ENCODE data around the gene SMARCD3. TPM values are rescaled to one million over a fixed set of nuclear protein-coding genes. Genes with fewer than 3 reads are reported as not detected.

SMARCD3 gene
- total RNA-seq, 2 experiments from 2014 or later, result 4.2 to 4.7 TPM

DNA sequence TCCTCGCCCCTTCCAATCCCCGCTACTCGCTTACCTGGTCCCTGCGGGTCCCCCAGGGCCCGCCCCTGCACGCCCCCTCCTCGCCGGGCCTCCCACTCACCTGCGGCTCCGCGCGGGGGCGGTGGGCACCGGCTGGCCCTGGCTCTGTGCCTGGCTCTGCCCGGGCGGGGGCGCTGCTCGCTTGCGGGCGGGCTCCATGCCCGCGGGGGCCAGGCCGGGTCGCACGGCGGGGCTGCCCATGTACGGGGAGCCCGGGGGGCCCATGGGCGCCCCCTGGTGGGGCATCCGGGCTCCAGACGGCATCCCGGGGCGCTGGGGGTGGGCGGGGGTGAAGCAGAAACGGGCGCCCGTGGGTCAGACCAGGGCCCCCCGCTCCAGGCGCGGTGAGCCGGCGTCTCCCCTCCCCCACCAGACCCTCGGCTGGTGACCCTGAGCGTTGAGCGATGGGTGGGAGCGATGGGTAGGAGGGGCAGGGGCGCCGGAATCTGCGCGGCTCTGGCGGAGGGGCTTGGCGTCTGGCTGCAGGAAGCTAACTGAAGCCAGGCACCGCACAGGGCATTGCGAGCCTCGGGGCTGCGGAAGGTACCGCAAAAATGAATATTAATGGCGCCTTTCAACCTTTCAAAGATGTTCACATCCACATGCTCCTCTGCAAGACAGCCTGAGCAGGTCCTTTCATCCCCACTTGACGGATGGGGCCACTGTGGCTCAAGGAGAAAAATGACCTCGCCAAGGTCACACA is 3.0 kb downstream of the SMARCD3 start:
- ATAC-seq (peak; percentile 72), DNase-seq (peak; percentile 69)
- Mint-ChIP-seq H3K4me1 (ENCODE audit: low read depth) (peaks cover 42% of the 10 kb centered on the region), H3K27me3 (ENCODE audit: low read depth) (peaks cover 42% of the 10 kb centered on the region), H3K9me3 (ENCODE audit: insufficient read depth) (no peaks in the 10 kb centered on the region), H3K36me3 (ENCODE audit: low read depth) (no peaks in the 10 kb centered on the region), H3K4me3 (peak overlapping the region; percentile 5), H3K27ac (no peak overlapping the region)
- CTCF ChIA-PET, result interaction anchor here (0.7 to 4.8 kb wide), 19 partner anchors 9 to 237 kb away, joined by 3 to 59 read pairs (median 6); partner anchors contain the start of genes ABCB8, ABCF2, CHPF2 and GBX1
- POLR2A ChIA-PET, result no interaction called here

- ChIA-PET POLR2A (interaction anchor here (0.5 to 2.0 kb wide), 2 partner anchors 18 to 30 kb away, joined by 4 to 11 read pairs; partner anchors contain the start of gene ABCF2), CTCF (interaction anchor here (0.8 to 4.8 kb wide), 33 partner anchors 8 to 237 kb away, joined by 3 to 59 read pairs (median 5); partner anchors contain the start of genes ABCB8, ABCF2, CHPF2 and GBX1)
- no peaks in the 10 kb centered on the region for H3K9me3 Mint-ChIP-seq (ENCODE audit: insufficient read depth)
- no peak for ATAC-seq
- no peak for DNase-seq
- H3K4me3 Mint-ChIP-seq, result peak overlapping the region; percentile 34
- no peaks in the 10 kb centered on the region for H3K36me3 Mint-ChIP-seq (ENCODE audit: low read depth)
- peaks cover 36% of the 10 kb centered on the region for H3K27me3 Mint-ChIP-seq (ENCODE audit: low read depth)
- H3K4me1 Mint-ChIP-seq (ENCODE audit: low read depth), result peaks cover 42% of the 10 kb centered on the region
- no peak overlapping the region for H3K27ac Mint-ChIP-seq
Measured at GRCh38 chr7:151244841-151245346, 3.6 kb downstream of the SMARCD3 start.

DNA sequence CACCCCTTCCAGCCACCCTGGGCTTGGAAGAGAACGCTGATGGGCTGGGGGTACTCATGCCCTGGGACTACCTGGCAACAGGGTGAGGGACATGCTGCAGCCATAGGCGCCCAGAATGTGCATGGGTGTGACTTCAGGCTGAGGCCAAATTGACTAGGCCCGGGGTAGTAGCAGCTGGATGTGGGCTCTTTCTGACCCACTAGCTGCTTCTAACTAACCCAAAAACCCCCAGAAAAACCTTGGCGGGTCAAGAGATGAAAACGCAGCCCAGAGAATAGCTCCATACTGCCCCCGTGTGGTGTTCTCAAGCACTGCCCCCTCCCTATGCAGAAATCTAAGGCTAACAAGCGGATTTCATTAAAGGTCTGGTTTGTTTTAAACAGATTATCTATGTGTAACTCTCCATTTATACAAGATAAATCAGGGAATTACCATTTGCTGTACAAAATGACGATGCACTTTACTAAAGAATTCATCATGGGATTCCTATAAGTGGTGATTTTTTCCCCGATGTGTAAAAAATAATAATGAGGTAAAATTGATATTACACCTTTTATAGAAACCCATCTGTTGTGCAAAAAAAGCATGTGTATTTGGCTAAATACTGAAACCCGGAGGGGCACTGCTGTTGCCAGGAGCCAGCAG is 4.2 kb downstream of the SMARCD3 start:
- CTCF ChIA-PET, result interaction anchor here (0.6 to 4.8 kb wide), 44 partner anchors 8 to 503 kb away, joined by 3 to 59 read pairs (median 4); partner anchors contain the start of genes ABCB8, ABCF2, CHPF2 and GBX1
- ATAC-seq, result peak; percentile 23
- H3K4me1 Mint-ChIP-seq (ENCODE audit: low read depth), result peaks cover 39% of the 10 kb centered on the region
- H3K27ac Mint-ChIP-seq, result peak overlapping the region; percentile 86
- peak overlapping the region; percentile 65 for H3K4me3 Mint-ChIP-seq
- peaks cover 32% of the 10 kb centered on the region for H3K27me3 Mint-ChIP-seq (ENCODE audit: low read depth)
- POLR2A ChIA-PET, result interaction anchor here (0.5 to 2.8 kb wide), 4 partner anchors 11 to 30 kb away, joined by 4 to 21 read pairs (median 8); partner anchors contain the start of genes ABCF2 and CHPF2
- no peaks in the 10 kb centered on the region for H3K9me3 Mint-ChIP-seq (ENCODE audit: insufficient read depth)
- DNase-seq, result peak; percentile 81
- peaks cover 2% of the 10 kb centered on the region for H3K36me3 Mint-ChIP-seq (ENCODE audit: low read depth)

- H3K36me3 Mint-ChIP-seq (ENCODE audit: low read depth), result peaks cover 4% of the 10 kb centered on the region
- DNase-seq (peak; percentile 64), ATAC-seq (peak; percentile 35)
- no peaks in the 10 kb centered on the region for H3K9me3 Mint-ChIP-seq (ENCODE audit: insufficient read depth)
- H3K27ac Mint-ChIP-seq, result peak overlapping the region; percentile 86
- peaks cover 37% of the 10 kb centered on the region for H3K4me1 Mint-ChIP-seq (ENCODE audit: low read depth)
- H3K27me3 Mint-ChIP-seq (ENCODE audit: low read depth), result peaks cover 30% of the 10 kb centered on the region
- POLR2A ChIA-PET, result interaction anchor here (0.8 to 2.8 kb wide), 3 partner anchors 10 to 19 kb away, joined by 5 to 21 read pairs (median 11); partner anchors contain the start of genes ABCF2 and CHPF2
- CTCF ChIA-PET, result interaction anchor here (0.6 to 4.8 kb wide), 46 partner anchors 7 to 504 kb away, joined by 3 to 59 read pairs (median 4); partner anchors contain the start of genes ABCB8, ABCF2, CHPF2 and GBX1
- H3K4me3 Mint-ChIP-seq, result peak overlapping the region; percentile 65
Measured at GRCh38 chr7:151243408-151244195, 4.9 kb downstream of the SMARCD3 start.

- ChIA-PET POLR2A (interaction anchor here (2.0 to 2.8 kb wide), 2 partner anchors 9 to 16 kb away, joined by 11 to 21 read pairs; partner anchors contain the start of genes ABCF2 and CHPF2), CTCF (interaction anchor here (1.0 to 4.8 kb wide), 13 partner anchors 9 to 214 kb away, joined by 3 to 59 read pairs (median 10); partner anchors contain the start of genes ABCB8, ABCF2, CHPF2 and GBX1)
- H3K9me3 Mint-ChIP-seq (ENCODE audit: insufficient read depth), result no peaks in the 10 kb centered on the region
- peaks cover 26% of the 10 kb centered on the region for H3K27me3 Mint-ChIP-seq (ENCODE audit: low read depth)
- DNase-seq (no peak), ATAC-seq (no peak)
- peak overlapping the region; percentile 65 for H3K4me3 Mint-ChIP-seq
- peak overlapping the region; percentile 86 for H3K27ac Mint-ChIP-seq
- peaks cover 34% of the 10 kb centered on the region for H3K4me1 Mint-ChIP-seq (ENCODE audit: low read depth)
- peaks cover 4% of the 10 kb centered on the region for H3K36me3 Mint-ChIP-seq (ENCODE audit: low read depth)
Measured at GRCh38 chr7:151243045-151243349, 5.5 kb downstream of the SMARCD3 start.

DNA sequence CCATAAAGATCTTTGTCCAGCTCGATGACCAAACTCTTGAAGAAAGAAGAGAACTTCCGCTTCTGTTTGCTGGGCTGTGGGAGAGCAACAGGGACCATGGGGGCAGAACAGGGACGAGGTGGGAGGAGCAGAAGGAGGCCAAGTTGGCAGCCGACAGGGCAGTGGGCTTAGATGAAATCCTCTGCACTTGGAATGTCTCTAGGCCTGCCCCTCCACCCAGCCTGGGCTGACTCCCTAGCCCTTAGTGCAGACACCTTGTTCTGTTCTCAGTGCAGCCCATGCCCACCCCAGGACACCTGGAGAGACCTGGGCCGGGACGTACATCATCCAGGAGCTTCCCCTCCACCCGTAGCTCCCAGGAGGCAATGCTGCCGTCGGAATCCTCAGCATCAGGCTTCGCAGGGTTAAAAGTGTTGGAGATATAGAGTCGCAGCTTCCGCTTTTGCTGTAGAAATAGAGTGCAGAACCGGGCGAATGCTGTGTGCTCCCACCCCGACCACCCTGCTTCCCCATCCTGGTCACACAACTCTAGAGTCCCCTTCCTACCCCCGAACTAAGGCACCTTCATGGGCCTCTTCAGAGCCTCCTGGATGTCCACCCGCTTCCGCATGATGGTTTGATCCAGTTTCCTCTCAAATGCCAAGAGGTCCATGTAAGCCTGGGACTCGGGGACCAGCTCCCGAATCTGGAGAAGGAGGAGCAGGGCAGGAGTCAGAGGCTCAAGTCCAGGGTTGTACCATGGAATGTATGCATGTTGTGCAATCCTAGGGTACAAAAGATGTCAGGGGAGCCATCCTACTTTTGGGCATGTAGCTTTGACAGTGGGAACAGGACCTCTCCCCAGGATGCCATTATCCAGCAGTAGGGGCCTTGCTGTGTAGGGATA is 6.1 kb downstream of the SMARCD3 start:
- peaks cover 30% of the 10 kb centered on the region for H3K4me1 Mint-ChIP-seq (ENCODE audit: low read depth)
- ATAC-seq (no peak), DNase-seq (no peak)
- peaks cover 20% of the 10 kb centered on the region for H3K27me3 Mint-ChIP-seq (ENCODE audit: low read depth)
- CTCF ChIA-PET, result interaction anchor here (1.0 to 4.8 kb wide), 9 partner anchors 9 to 214 kb away, joined by 3 to 59 read pairs (median 12); partner anchors contain the start of genes ABCB8, ABCF2, CHPF2 and GBX1
- no peaks in the 10 kb centered on the region for H3K9me3 Mint-ChIP-seq (ENCODE audit: insufficient read depth)
- no peak overlapping the region for H3K27ac Mint-ChIP-seq
- H3K36me3 Mint-ChIP-seq (ENCODE audit: low read depth), result peaks cover 4% of the 10 kb centered on the region
- no peak overlapping the region for H3K4me3 Mint-ChIP-seq
- POLR2A ChIA-PET, result interaction anchor here (2.0 to 2.8 kb wide), 2 partner anchors 9 to 15 kb away, joined by 11 to 21 read pairs; partner anchors contain the start of genes ABCF2 and CHPF2

GRCh38 chr7:151241755-151242096 is 6.8 kb downstream of the SMARCD3 start:
- CTCF ChIA-PET, result interaction anchor here (3.8 to 4.8 kb wide), 3 partner anchors 8 to 73 kb away, joined by 18 to 59 read pairs (median 55); partner anchors contain the start of genes ABCF2, CHPF2 and GBX1
- peak overlapping the region; percentile 29 for H3K27ac Mint-ChIP-seq
- ATAC-seq (no peak), DNase-seq (no peak)
- no peak overlapping the region for H3K4me3 Mint-ChIP-seq
- no peaks in the 10 kb centered on the region for H3K9me3 Mint-ChIP-seq (ENCODE audit: insufficient read depth)
- H3K27me3 Mint-ChIP-seq (ENCODE audit: low read depth), result peaks cover 13% of the 10 kb centered on the region
- peaks cover 30% of the 10 kb centered on the region for H3K4me1 Mint-ChIP-seq (ENCODE audit: low read depth)
- peaks cover 10% of the 10 kb centered on the region for H3K36me3 Mint-ChIP-seq (ENCODE audit: low read depth)
- POLR2A ChIA-PET, result interaction anchor here (2.8 kb wide), 1 partner anchor 8 kb away, joined by 21 read pairs; the partner anchor contains the start of gene CHPF2

- no peaks in the 10 kb centered on the region for H3K9me3 Mint-ChIP-seq (ENCODE audit: insufficient read depth)
- H3K27ac Mint-ChIP-seq, result peak overlapping the region; percentile 29
- peaks cover 26% of the 10 kb centered on the region for H3K4me1 Mint-ChIP-seq (ENCODE audit: low read depth)
- H3K36me3 Mint-ChIP-seq (ENCODE audit: low read depth), result peaks cover 16% of the 10 kb centered on the region
- H3K27me3 Mint-ChIP-seq (ENCODE audit: low read depth), result peaks cover 7% of the 10 kb centered on the region
- no peak overlapping the region for H3K4me3 Mint-ChIP-seq
- POLR2A ChIA-PET, result no interaction called here
- no peak for DNase-seq
- no peak for ATAC-seq
- CTCF ChIA-PET, result interaction anchor here (3.8 to 4.0 kb wide), 2 partner anchors 15 to 72 kb away, joined by 18 to 59 read pairs; partner anchors contain the start of genes ABCF2 and GBX1
Measured at GRCh38 chr7:151240942-151241754, 7.3 kb downstream of the SMARCD3 start.

DNA sequence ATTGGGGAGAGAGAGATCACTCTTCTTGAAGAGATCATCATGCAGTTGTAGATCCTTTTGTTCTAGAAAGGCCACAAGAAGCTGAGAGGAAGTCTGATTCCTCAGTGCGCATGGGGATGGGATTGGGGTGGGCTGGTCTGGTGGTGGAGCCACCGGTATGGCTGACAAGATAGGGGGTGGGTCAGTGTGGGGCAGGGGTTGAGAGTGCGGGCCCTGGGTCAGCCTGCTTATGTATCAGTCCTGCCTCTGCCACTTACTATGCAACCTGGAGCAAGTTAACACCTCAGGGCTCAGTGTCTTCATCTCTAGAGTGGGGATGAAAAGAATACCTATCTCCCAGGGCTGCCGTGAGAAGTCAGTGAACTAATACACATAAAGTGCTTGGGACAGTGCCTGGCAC is 8.0 kb downstream of the SMARCD3 start:
- DNase-seq (no peak), ATAC-seq (no peak)
- CTCF ChIA-PET, result no interaction called here
- Mint-ChIP-seq H3K36me3 (ENCODE audit: low read depth) (peaks cover 16% of the 10 kb centered on the region), H3K4me1 (ENCODE audit: low read depth) (peaks cover 23% of the 10 kb centered on the region), H3K27ac (peak overlapping the region; percentile 33), H3K4me3 (no peak overlapping the region), H3K27me3 (ENCODE audit: low read depth) (peaks cover 5% of the 10 kb centered on the region), H3K9me3 (ENCODE audit: insufficient read depth) (no peaks in the 10 kb centered on the region)
- POLR2A ChIA-PET, result no interaction called here
